CD14-positive monocyte (primary cell): Measurements from ENCODE around the gene ADAR. TPM values are rescaled to one million over a fixed set of nuclear protein-coding genes. Genes with fewer than 3 reads are reported as not detected.

Source experiments
- DNase-seq, 3 donors: peaks; one replicate each; pipeline ENCODE4 v3.0.0-alpha.2; 2011 to 2022
- H2AFZ ChIP-seq: 2 replicates; pipeline ENCODE4 v1.6.0; 2012; ENCODE audit warnings: mild to moderate bottlenecking, low read depth, low read length, inconsistent platforms; ENCODE audit not compliant: insufficient read depth, poor library complexity, severe bottlenecking
- H3K27ac ChIP-seq, 2 donors: 1 replicate in 1 of 2; 2 replicates in 1 of 2; pipeline ENCODE4 v1.5.1; 2012 to 2013; ENCODE audit warnings: low read length in 2 of 2, control low read depth in 1 of 2, inconsistent platforms in 1 of 2, low read depth in 1 of 2, mild to moderate bottlenecking in 1 of 2
- H3K27me3 ChIP-seq, 2 donors: one replicate each; pipeline versions ENCODE4 v1.6.0 to v1.6.1; 2011 to 2013; ENCODE audit warnings: low read length in 2 of 2; ENCODE audit not compliant: control insufficient read depth in 2 of 2, insufficient read depth in 2 of 2
- H3K36me3 ChIP-seq, 2 donors: replicated peaks in 1 of 2; 1 replicate in 1 of 2; 2 replicates in 1 of 2; pipeline versions ENCODE4 v1.5.1 to v1.6.1; 2012 to 2013; ENCODE audit warnings: low read length in 2 of 2, control low read depth in 1 of 2, inconsistent platforms in 1 of 2, mild to moderate bottlenecking in 1 of 2; ENCODE audit not compliant: insufficient read depth in 2 of 2, control insufficient read depth in 1 of 2
- H3K4me1 ChIP-seq, 2 donors: 1 replicate in 1 of 2; 2 replicates in 1 of 2; pipeline versions ENCODE4 v1.5.1 to v1.6.1; 2012 to 2013; ENCODE audit warnings: low read length in 2 of 2, control low read depth in 1 of 2, inconsistent platforms in 1 of 2, mild to moderate bottlenecking in 1 of 2, moderate library complexity in 1 of 2; ENCODE audit not compliant: insufficient read depth in 2 of 2, control insufficient read depth in 1 of 2
- H3K4me2 ChIP-seq: replicated peaks from 2 replicates; pipeline ENCODE3; 2012; ENCODE audit warnings: low read length, moderate library complexity, mild to moderate bottlenecking; ENCODE audit not compliant: poor library complexity, severe bottlenecking; ENCODE audit errors: extremely low read depth
- H3K4me3 ChIP-seq, 3 experiments: fragments of 200-600 bp in 1 of 3; sonication (generic) in 1 of 3; replicated peaks in 1 of 3; 1 replicate in 2 of 3; 2 replicates in 1 of 3; pipeline ENCODE4 v1.5.1; 2011 to 2013; ENCODE audit warnings: low read length in 3 of 3, mild to moderate bottlenecking in 3 of 3, control low read depth in 2 of 3, low read depth in 2 of 3, inconsistent platforms in 1 of 3, moderate library complexity in 1 of 3
- H3K79me2 ChIP-seq: 2 replicates; pipeline ENCODE4 v1.6.0; 2012; ENCODE audit warnings: mild to moderate bottlenecking, control low read depth, inconsistent platforms, low read length, moderate library complexity; ENCODE audit not compliant: insufficient read depth
- H3K9ac ChIP-seq: 2 replicates; pipeline ENCODE4 v1.6.0; 2017; ENCODE audit warnings: low read length, mild to moderate bottlenecking; ENCODE audit not compliant: insufficient read depth, poor library complexity, severe bottlenecking
- H3K9me3 ChIP-seq, 2 donors: replicated peaks in 1 of 2; 1 replicate in 1 of 2; 2 replicates in 1 of 2; pipeline versions ENCODE4 v1.5.1 to v1.6.1; 2012 to 2013; ENCODE audit warnings: low read length in 2 of 2, control low read depth in 1 of 2; ENCODE audit not compliant: control insufficient read depth in 1 of 2, insufficient read depth in 1 of 2
- H4K20me1 ChIP-seq: 2 replicates; pipeline ENCODE4 v1.6.0; 2012; ENCODE audit warnings: mild to moderate bottlenecking, low read length, control low read depth, moderate library complexity; ENCODE audit not compliant: insufficient read depth
- H3K27ac Mint-ChIP-seq, 7 donors: one replicate each; pipeline ENCODE4 v1.8.0; 2020; ENCODE audit warnings: mild to moderate bottlenecking in 7 of 7, mixed read lengths in 7 of 7, moderate library complexity in 6 of 7, inconsistent platforms in 2 of 7
- H3K27me3 Mint-ChIP-seq, 3 donors: one replicate each; pipeline ENCODE4 v1.8.0; 2021 to 2022; ENCODE audit warnings: low read depth in 3 of 3, mild to moderate bottlenecking in 3 of 3, mixed read lengths in 3 of 3, moderate library complexity in 3 of 3, inconsistent platforms in 1 of 3
- H3K36me3 Mint-ChIP-seq, 2 donors: one replicate each; pipeline ENCODE4 v1.8.0; 2020; ENCODE audit warnings: mixed read lengths in 2 of 2, inconsistent platforms in 1 of 2, mild to moderate bottlenecking in 1 of 2
- H3K4me1 Mint-ChIP-seq: one replicate; pipeline ENCODE4 v1.8.0; 2020; ENCODE audit warnings: mild to moderate bottlenecking, mixed read lengths
- H3K4me3 Mint-ChIP-seq, 2 donors: one replicate each; pipeline ENCODE4 v1.8.0; 2020; ENCODE audit warnings: mild to moderate bottlenecking in 2 of 2, mixed read lengths in 2 of 2, moderate library complexity in 1 of 2
- H3K9me3 Mint-ChIP-seq, 7 donors: one replicate each; pipeline ENCODE4 v1.8.0; 2020 to 2022; ENCODE audit warnings: mixed read lengths in 7 of 7, mild to moderate bottlenecking in 6 of 7, moderate library complexity in 6 of 7, inconsistent platforms in 2 of 7
- WGBS: methylation state at CpG from one replicate; pipeline ENCODE4 v1.1.5; 2013; ENCODE audit warnings: missing lambda C conversion rate; ENCODE audit not compliant: insufficient coverage; 5-methylcytosine and 5-hydroxymethylcytosine counted together
- intact Hi-C, 2 donors: fragments of 100-400 bp; cut with micrococcal nuclease; formaldehyde crosslinking; loops; one replicate each; pipeline versions ENCODE4 v1.15.0 to v1.15.1; 2023
- polyA plus RNA-seq, 3 donors: library from polyadenylated mRNA; depleted of rRNA in 1 of 3; unstranded in 2 of 3; stranded (reverse) in 1 of 3; fragments of 300-500 nt in 2 of 3; fragments of >200 nt in 1 of 3; fragmentation: Illumina TruSeq in 2 of 3; gene quantifications; 1 replicate in 2 of 3; 2 replicates in 1 of 3; pipeline ENCODE4 v1.2.3, GENCODE V29; 2012 to 2021
- TF ChIP-seq, protein P1 (sequence below): fragments of 200-600 bp; IDR thresholded peaks from one replicate; pipeline ENCODE4 v1.8.0; 2022; ENCODE audit warnings: antibody characterized with exemption, mild to moderate bottlenecking

The ADAR gene
- polyA plus RNA-seq, 3 donors: 57.3 to 100 (median 91.6) TPM

DNA sequence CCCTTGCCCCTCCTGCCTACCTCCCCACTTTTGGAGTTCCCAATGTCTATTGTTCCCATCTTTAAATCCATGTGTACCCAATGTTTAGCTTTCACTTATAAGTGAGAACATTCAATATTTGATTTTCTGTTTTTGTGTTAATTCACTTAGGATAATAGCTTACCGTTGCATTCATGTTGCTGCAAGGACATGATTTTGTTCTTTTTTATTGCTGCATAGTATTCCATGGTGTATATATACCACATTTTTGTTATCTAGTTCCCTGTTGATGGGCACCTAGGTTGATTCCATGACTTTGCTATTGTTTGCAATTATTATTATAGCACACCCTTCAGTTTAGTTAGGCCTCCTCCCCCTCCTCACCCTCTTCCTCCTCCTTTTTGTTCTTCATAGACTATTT is 33.5 kb upstream of the ADAR start:
- no peaks in the 10 kb centered on the region for H3K36me3 Mint-ChIP-seq
- Histone ChIP-seq H3K27ac (no peak overlapping the region), H3K4me1 (peaks cover 11 to 15% of the 10 kb centered on the region in 2 donors), H3K4me2 (no peak overlapping the region), H3K4me3 (no peak overlapping the region), H2AFZ (no peak overlapping the region), H3K36me3 (no peaks in the 10 kb centered on the region), H3K27me3 (no peaks in the 10 kb centered on the region), H3K9ac (no peak overlapping the region), H3K9me3 (peaks cover 0 to 4% of the 10 kb centered on the region in 2 donors), H4K20me1 (no peaks in the 10 kb centered on the region), H3K79me2 (no peaks in the 10 kb centered on the region)
- H3K9me3 Mint-ChIP-seq: peaks cover 1 to 24% (median 20%) of the 10 kb centered on the region in 7 donors
- TF ChIP-seq, protein P1, sequence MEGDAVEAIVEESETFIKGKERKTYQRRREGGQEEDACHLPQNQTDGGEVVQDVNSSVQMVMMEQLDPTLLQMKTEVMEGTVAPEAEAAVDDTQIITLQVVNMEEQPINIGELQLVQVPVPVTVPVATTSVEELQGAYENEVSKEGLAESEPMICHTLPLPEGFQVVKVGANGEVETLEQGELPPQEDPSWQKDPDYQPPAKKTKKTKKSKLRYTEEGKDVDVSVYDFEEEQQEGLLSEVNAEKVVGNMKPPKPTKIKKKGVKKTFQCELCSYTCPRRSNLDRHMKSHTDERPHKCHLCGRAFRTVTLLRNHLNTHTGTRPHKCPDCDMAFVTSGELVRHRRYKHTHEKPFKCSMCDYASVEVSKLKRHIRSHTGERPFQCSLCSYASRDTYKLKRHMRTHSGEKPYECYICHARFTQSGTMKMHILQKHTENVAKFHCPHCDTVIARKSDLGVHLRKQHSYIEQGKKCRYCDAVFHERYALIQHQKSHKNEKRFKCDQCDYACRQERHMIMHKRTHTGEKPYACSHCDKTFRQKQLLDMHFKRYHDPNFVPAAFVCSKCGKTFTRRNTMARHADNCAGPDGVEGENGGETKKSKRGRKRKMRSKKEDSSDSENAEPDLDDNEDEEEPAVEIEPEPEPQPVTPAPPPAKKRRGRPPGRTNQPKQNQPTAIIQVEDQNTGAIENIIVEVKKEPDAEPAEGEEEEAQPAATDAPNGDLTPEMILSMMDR: no peak
- peaks cover 18% of the 10 kb centered on the region for H3K4me1 Mint-ChIP-seq
- H3K4me3 Mint-ChIP-seq: no peak overlapping the region
- DNase-seq: no peak
- H3K27ac Mint-ChIP-seq: no peak overlapping the region
- WGBS: no CpG with 5 or more reads among the region's 1 CpG
- intact Hi-C loops: loop anchor here in 1 of 2 donors (10.0 kb wide), 1 partner anchor 57 kb away; no protein-coding TSS in a partner anchor
- peaks cover 1 to 8% (median 5%) of the 10 kb centered on the region in 3 donors for H3K27me3 Mint-ChIP-seq

DNA sequence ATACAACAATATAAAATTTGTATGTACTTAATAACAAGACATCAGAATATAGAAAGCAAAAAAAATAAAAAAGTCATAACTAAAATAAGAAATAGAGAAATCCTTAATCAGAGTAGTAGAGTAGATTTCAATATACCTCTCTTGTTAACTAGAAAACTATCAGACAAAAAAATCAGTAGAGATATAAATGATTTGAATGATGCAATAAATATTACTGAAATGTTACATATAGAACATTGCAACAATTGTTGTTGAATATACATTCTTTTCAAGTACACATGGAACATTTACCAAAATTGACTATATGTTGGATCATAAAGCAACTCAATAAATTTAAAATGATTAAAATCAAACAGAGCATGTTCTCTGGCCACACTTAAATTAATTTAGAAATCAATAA is 31.9 kb upstream of the ADAR start:
- no peaks in the 10 kb centered on the region for H3K79me2 ChIP-seq

More for the DNA sequence above, 31.9 kb upstream of the ADAR start:
- H4K20me1 ChIP-seq: no peaks in the 10 kb centered on the region
- H3K27ac ChIP-seq: no peak overlapping the region
- H3K4me3 ChIP-seq: no peak overlapping the region
- Mint-ChIP-seq H3K9me3 (peaks cover 0 to 24% (median 20%) of the 10 kb centered on the region in 7 donors), H3K4me1 (peaks cover 17% of the 10 kb centered on the region), H3K27me3 (peaks cover 1 to 12% (median 4%) of the 10 kb centered on the region in 3 donors), H3K4me3 (no peak overlapping the region), H3K36me3 (no peaks in the 10 kb centered on the region), H3K27ac (no peak overlapping the region)
- no peak overlapping the region for H2AFZ ChIP-seq
- H3K36me3 ChIP-seq: no peaks in the 10 kb centered on the region
- H3K4me2 ChIP-seq: no peak overlapping the region
- no peak overlapping the region for H3K9ac ChIP-seq
- peaks cover 0 to 4% of the 10 kb centered on the region in 2 donors for H3K9me3 ChIP-seq
- H3K4me1 ChIP-seq: peaks cover 11 to 13% of the 10 kb centered on the region in 2 donors
- H3K27me3 ChIP-seq: peaks cover 0 to 6% of the 10 kb centered on the region in 2 donors
- intact Hi-C loops: loop anchor here in 1 of 2 donors (10.0 kb wide), 1 partner anchor 55 kb away; no protein-coding TSS in a partner anchor
- no peak for DNase-seq
- TF ChIP-seq, protein P1: no peak
